Small intestine (tissue), 7 donors: ENCODE measurements around the gene PSAT1. TPM values are rescaled to one million over a fixed set of nuclear protein-coding genes. Genes with fewer than 3 reads are reported as not detected.

Experiments used
- DNase-seq, 2 donors: peaks; one replicate each; pipeline versions ENCODE4 v3.0.0 to v3.0.0-alpha.2; 2013
- FAIRE-seq: peaks from 2 replicates; lab custom pipeline; 2012; peaks lifted over from hg19 to GRCh38; lab: Jason Lieb, UNC
- H3K27ac ChIP-seq, 3 donors: one replicate each; pipeline ENCODE4 v1.5.1; 2013; ENCODE audit warnings: low read length in 2 of 3, mild to moderate bottlenecking in 2 of 3, control low read depth in 1 of 3, inconsistent platforms in 1 of 3, low read depth in 1 of 3, moderate library complexity in 1 of 3
- H3K27me3 ChIP-seq, 3 donors: one replicate each; pipeline ENCODE4 v1.6.1; 2013; ENCODE audit warnings: low read length in 3 of 3, inconsistent platforms in 1 of 3; ENCODE audit not compliant: control insufficient read depth in 3 of 3, insufficient read depth in 3 of 3
- H3K36me3 ChIP-seq, 3 donors: one replicate each; pipeline ENCODE4 v1.6.1; 2013; ENCODE audit warnings: low read length in 3 of 3, inconsistent platforms in 1 of 3, low read depth in 1 of 3, mild to moderate bottlenecking in 1 of 3, moderate library complexity in 1 of 3; ENCODE audit not compliant: control insufficient read depth in 3 of 3, insufficient read depth in 2 of 3
- H3K4me1 ChIP-seq, 3 donors: one replicate each; pipeline ENCODE4 v1.6.1; 2013; ENCODE audit warnings: low read length in 2 of 3, inconsistent platforms in 1 of 3, low read depth in 1 of 3, mild to moderate bottlenecking in 1 of 3, moderate library complexity in 1 of 3; ENCODE audit not compliant: control insufficient read depth in 3 of 3, insufficient read depth in 2 of 3
- H3K4me3 ChIP-seq, 3 donors: one replicate each; pipeline ENCODE4 v1.5.1; 2013; ENCODE audit warnings: low read length in 3 of 3, control low read depth in 1 of 3, inconsistent platforms in 1 of 3, low read depth in 1 of 3, mild to moderate bottlenecking in 1 of 3, moderate library complexity in 1 of 3
- H3K9me3 ChIP-seq, 2 donors: one replicate each; pipeline ENCODE4 v1.6.1; 2013; ENCODE audit warnings: low read depth in 1 of 2, low read length in 1 of 2; ENCODE audit not compliant: control insufficient read depth in 2 of 2, insufficient read depth in 1 of 2
- WGBS, 3 donors: extraction: QIAGEN DNeasy Blood & Tissue Kit; methylation state at CpG; one replicate each; pipeline ENCODE4 v1.1.7; 2013; 5-methylcytosine and 5-hydroxymethylcytosine counted together
- polyA plus RNA-seq, 4 donors: library from polyadenylated mRNA; stranded (reverse) in 3 of 4; unstranded in 1 of 4; fragments of 200-250 nt in 3 of 4; fragments of 120-200 nt in 1 of 4; gene quantifications; one replicate each; pipeline versions ENCODE4 v1.2.1 to v1.2.3, GENCODE V29; 2013
- donor health status: healthy with polysubstance abuse.
- donor health status: control.
- donor health status: control.
- donor health status: Bipolar disorder and iron deficiency.
- donor health status: healthy.

Gene PSAT1
- polyA plus RNA-seq, 4 donors: 1.8 to 101 (median 2.9) TPM

GRCh38 chr9:78325343-78325742 lies 28.4 kb downstream of the PSAT1 start:
- H3K4me3 ChIP-seq: no peak overlapping the region
- no peaks in the 10 kb centered on the region for H3K9me3 ChIP-seq
- peak; percentile 44 to 68 for DNase-seq
- no peaks in the 10 kb centered on the region for H3K27me3 ChIP-seq
- no peak overlapping the region for H3K27ac ChIP-seq
- WGBS, 3 donors: 20 to 39% (median 28%) methylated on average over 6 of the region's 6 CpGs
- no peaks in the 10 kb centered on the region for H3K36me3 ChIP-seq
- H3K4me1 ChIP-seq: peaks cover 0 to 2% (median 0%) of the 10 kb centered on the region in 3 donors
- FAIRE-seq: no peak

DNA sequence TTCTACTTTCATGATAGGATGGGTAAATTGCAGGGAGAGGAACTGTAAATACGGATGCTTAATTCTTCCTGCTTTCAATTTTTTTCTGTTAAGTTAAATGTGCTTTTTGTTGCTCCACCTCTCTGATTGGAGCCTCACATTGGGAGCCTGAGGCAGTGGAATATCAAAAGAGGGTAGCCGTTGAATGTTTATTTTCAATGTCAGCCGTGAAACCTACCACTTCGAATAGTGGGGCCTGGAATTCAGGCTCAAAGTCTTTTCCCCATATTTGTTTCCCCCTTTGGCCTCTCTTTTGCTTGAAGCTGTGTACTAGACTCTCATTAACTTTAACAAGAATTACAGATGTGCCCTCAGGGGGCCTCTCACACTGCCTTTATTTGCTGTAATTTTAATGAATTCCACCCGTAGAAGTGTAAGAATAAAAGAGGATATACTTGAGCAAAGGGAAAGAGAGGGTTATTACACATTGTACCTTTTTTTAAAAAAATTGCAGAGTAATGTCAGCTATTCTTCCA lies 29.0 kb downstream of the PSAT1 start:
- FAIRE-seq: no peak
- DNase-seq: no peak
- WGBS, 3 donors: 27 to 64% (median 44%) methylated on average over 5 of the region's 5 CpGs
- Histone ChIP-seq H3K27ac (no peak overlapping the region), H3K4me3 (no peak overlapping the region), H3K9me3 (no peaks in the 10 kb centered on the region), H3K36me3 (no peaks in the 10 kb centered on the region), H3K27me3 (no peaks in the 10 kb centered on the region), H3K4me1 (peaks cover 0 to 2% (median 0%) of the 10 kb centered on the region in 3 donors)

DNA sequence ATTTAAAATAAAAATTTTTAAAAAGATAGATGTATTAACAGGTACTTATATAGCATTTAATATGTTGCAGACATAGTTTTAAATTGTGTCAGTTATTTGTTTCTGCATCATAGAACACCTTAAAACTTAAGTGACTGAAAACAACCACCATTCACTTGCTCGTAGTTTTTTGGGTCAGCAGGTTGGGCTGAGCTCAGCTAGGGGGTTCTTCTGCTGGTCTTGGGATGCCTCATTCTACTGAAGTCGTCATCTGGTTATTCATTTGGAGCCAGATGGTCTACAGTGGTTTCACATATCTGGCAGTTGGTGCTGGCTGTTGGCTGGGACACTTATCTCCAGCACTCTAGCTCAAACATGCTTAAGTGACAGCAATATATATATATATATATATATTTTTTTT lies 29.6 kb downstream of the PSAT1 start:
- no peaks in the 10 kb centered on the region for H3K27me3 ChIP-seq
- no peaks in the 10 kb centered on the region for H3K9me3 ChIP-seq
- no peak overlapping the region for H3K27ac ChIP-seq
- no peak overlapping the region for H3K4me3 ChIP-seq
- DNase-seq (no peak), FAIRE-seq (no peak)
- no peaks in the 10 kb centered on the region for H3K36me3 ChIP-seq
- H3K4me1 ChIP-seq: peaks cover 0 to 2% (median 0%) of the 10 kb centered on the region in 3 donors
- 77 to 89% (median 87%) methylated on average over 2 of the region's 2 CpGs for WGBS, 3 donors

DNA sequence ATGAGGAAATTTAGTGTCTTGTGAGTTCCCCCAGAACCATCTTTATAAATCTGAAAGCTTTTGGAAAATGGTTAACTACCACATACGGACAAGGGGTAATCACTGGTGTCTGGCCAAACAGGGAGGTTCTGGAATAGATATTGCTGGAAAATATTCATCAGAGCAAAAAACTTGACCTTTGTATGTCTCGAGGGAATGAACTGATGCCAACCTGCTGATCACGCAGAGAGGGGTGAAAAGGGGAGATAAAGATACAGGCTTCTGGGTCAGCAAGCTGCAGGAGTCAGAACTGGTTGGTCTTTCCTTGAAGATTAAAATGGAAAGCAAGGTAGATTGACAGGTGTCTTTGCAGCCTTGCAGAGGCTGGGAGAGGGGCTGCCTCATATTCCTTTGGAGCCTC lies 35.5 kb downstream of the PSAT1 start:
- H3K36me3 ChIP-seq: no peaks in the 10 kb centered on the region
- no peaks in the 10 kb centered on the region for H3K9me3 ChIP-seq
- no peak overlapping the region for H3K27ac ChIP-seq
- DNase-seq (no peak), FAIRE-seq (no peak)
- H3K4me1 ChIP-seq: no peaks in the 10 kb centered on the region
- 43 to 78% (median 59%) methylated on average over 3 of the region's 3 CpGs for WGBS, 3 donors
- no peaks in the 10 kb centered on the region for H3K27me3 ChIP-seq
- no peak overlapping the region for H3K4me3 ChIP-seq

- 95 to 100% (median 98%) methylated on average over 1 of the region's 1 CpG for WGBS, 3 donors
- no peaks in the 10 kb centered on the region for H3K36me3 ChIP-seq
- no peaks in the 10 kb centered on the region for H3K27me3 ChIP-seq
- no peak overlapping the region for H3K27ac ChIP-seq
- no peak overlapping the region for H3K4me3 ChIP-seq
- H3K9me3 ChIP-seq: no peaks in the 10 kb centered on the region
- no peaks in the 10 kb centered on the region for H3K4me1 ChIP-seq
- FAIRE-seq (no peak), DNase-seq (no peak)
These were observed 51.9 kb downstream of the PSAT1 start for GRCh38 chr9:78348848-78349247.

DNA sequence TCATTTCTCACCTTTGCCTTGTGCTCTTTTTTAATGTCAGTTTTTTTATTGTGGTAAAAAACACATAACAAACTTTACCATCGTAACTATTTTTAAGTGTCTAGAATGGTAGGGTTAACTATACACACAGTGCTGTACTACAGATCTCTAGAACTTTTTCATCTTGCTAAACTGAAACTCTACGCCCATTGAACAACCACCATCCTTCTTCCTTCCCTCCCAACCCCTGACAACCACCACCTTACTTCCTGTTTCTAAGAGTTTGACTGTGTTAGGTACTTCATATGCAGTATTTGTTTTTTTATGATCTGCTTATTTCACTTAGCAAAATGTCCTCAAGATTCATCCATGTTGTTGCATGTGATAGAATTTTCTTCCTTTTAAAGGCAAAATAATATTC lies 54.9 kb downstream of the PSAT1 start:
- no peaks in the 10 kb centered on the region for H3K36me3 ChIP-seq
- H3K27me3 ChIP-seq: no peaks in the 10 kb centered on the region
- no peaks in the 10 kb centered on the region for H3K9me3 ChIP-seq
- FAIRE-seq: no peak
- H3K4me1 ChIP-seq: no peaks in the 10 kb centered on the region
- H3K4me3 ChIP-seq: no peak overlapping the region
- no peak for DNase-seq
- 70 to 84% (median 84%) methylated on average over 2 of the region's 2 CpGs for WGBS, 3 donors
- no peak overlapping the region for H3K27ac ChIP-seq

DNA sequence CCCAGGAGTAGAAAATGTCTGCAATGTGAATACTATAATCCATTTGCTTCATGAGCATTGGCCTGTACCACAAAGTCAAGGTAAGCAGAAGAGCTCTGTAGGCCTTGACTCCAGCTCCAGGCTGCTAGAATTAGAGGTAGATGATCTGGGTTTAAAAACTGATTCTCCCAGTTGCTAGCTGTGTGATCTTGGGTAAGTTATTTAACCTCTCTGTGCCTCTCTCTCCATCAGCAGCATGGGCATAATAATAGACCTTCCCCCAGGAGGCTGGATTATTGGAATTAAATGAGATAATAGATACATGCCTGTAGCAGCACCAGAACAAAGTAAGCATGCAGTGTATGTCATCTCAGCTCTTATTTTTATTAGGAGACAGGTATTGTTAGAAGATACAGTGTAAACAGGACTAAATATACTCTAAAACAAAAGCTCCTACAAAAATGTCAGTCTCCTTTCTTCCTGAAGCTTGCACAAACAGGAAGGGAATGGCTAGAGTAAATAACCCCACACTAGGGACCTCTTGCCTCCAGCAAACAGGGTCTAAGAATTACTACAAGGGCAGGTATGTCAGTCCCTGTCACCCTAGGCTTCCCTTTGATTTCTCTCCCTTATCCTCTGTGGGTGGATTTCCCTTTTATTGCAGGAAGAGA lies 57.5 kb downstream of the PSAT1 start:
- no peaks in the 10 kb centered on the region for H3K27me3 ChIP-seq
- FAIRE-seq (no peak), DNase-seq (no peak)

GRCh38 chr9:78354989-78355388 lies 58.1 kb downstream of the PSAT1 start:
- 37 to 61% (median 49%) methylated on average over 3 of the region's 3 CpGs for WGBS, 3 donors
- FAIRE-seq: no peak
- H3K9me3 ChIP-seq: no peaks in the 10 kb centered on the region
- no peaks in the 10 kb centered on the region for H3K36me3 ChIP-seq
- no peaks in the 10 kb centered on the region for H3K27me3 ChIP-seq
- H3K27ac ChIP-seq: no peak overlapping the region
- H3K4me1 ChIP-seq: no peaks in the 10 kb centered on the region
- no peak overlapping the region for H3K4me3 ChIP-seq
- DNase-seq: no peak

More for the DNA sequence above, 57.5 kb downstream of the PSAT1 start:
- no peaks in the 10 kb centered on the region for H3K4me1 ChIP-seq
- no peak overlapping the region for H3K27ac ChIP-seq
- no peaks in the 10 kb centered on the region for H3K36me3 ChIP-seq
- no peaks in the 10 kb centered on the region for H3K9me3 ChIP-seq
- H3K4me3 ChIP-seq: no peak overlapping the region

GRCh38 chr9:78356634-78357033 lies 59.7 kb downstream of the PSAT1 start:
- no peaks in the 10 kb centered on the region for H3K4me1 ChIP-seq
- H3K27me3 ChIP-seq: no peaks in the 10 kb centered on the region
- H3K4me3 ChIP-seq: no peak overlapping the region
- FAIRE-seq (no peak), DNase-seq (no peak)
- WGBS, 3 donors: 51 to 84% (median 80%) methylated on average over 4 of the region's 4 CpGs
- no peaks in the 10 kb centered on the region for H3K36me3 ChIP-seq
- H3K27ac ChIP-seq: no peak overlapping the region
- no peaks in the 10 kb centered on the region for H3K9me3 ChIP-seq
